HAP-1 (cell line): Measurements from ENCODE around the gene SERPINB1.

Experiments
- DNase-seq, 2 experiments: peaks; one replicate each; pipeline ENCODE4 v3.0.0-alpha.2; 2016 to 2020; ENCODE audit warnings: low spot score in 2 of 2
- H3K27me3 ChIP-seq: fragments of 250-450 bp; sonication (Bioruptor Pico); 2 replicates; pipeline ENCODE4 v1.5.1; 2020; ENCODE audit warnings: low read depth, mild to moderate bottlenecking, moderate library complexity
- H3K36me3 ChIP-seq: fragments of 250-450 bp; sonication (Bioruptor Pico); replicated peaks from 2 replicates; pipeline ENCODE4 v1.5.1; 2020; ENCODE audit warnings: mild to moderate bottlenecking
- H3K4me1 ChIP-seq: fragments of 250-450 bp; sonication (Bioruptor Pico); 2 replicates; pipeline ENCODE4 v1.5.1; 2020; ENCODE audit warnings: mild to moderate bottlenecking
- H3K4me3 ChIP-seq: fragments of 250-450 bp; sonication (Bioruptor Pico); 2 replicates; pipeline ENCODE4 v1.5.1; 2020; ENCODE audit warnings: mild to moderate bottlenecking, moderate library complexity
- H3K9me3 ChIP-seq: fragments of 250-450 bp; sonication (Bioruptor Pico); 2 replicates; pipeline ENCODE4 v1.5.1; 2020; ENCODE audit warnings: mild to moderate bottlenecking, moderate library complexity
- in situ Hi-C: fragments of 300-500 bp; cut with MboI; formaldehyde crosslinking; loops from 3 replicates; pipeline ENCODE4 v1.14.3; 2020; ENCODE audit warnings: low sequenced_read_pairs, inconsistent platforms, mixed read lengths

Gene SERPINB1

GRCh38 chr6:2795956-2796355, 45.7 kb downstream of the SERPINB1 start:
- no peaks in the 10 kb centered on the region for H3K27me3 ChIP-seq
- peaks cover 4% of the 10 kb centered on the region for H3K4me1 ChIP-seq
- H3K9me3 ChIP-seq, result no peaks in the 10 kb centered on the region
- no peaks in the 10 kb centered on the region for H3K36me3 ChIP-seq
- H3K4me3 ChIP-seq, result no peak overlapping the region
- DNase-seq, result no peak
- in situ Hi-C loops, result no loop called here

GRCh38 chr6:2795162-2795561, 46.5 kb downstream of the SERPINB1 start:
- H3K36me3 ChIP-seq, result no peaks in the 10 kb centered on the region
- in situ Hi-C loops, result no loop called here
- no peak for DNase-seq
- H3K4me1 ChIP-seq, result peaks cover 4% of the 10 kb centered on the region
- no peak overlapping the region for H3K4me3 ChIP-seq
- no peaks in the 10 kb centered on the region for H3K9me3 ChIP-seq
- H3K27me3 ChIP-seq, result no peaks in the 10 kb centered on the region

- Histone ChIP-seq H3K4me3 (no peak overlapping the region), H3K36me3 (no peaks in the 10 kb centered on the region), H3K27me3 (no peaks in the 10 kb centered on the region), H3K4me1 (peaks cover 4% of the 10 kb centered on the region), H3K9me3 (no peaks in the 10 kb centered on the region)
- DNase-seq, result no peak
- in situ Hi-C loops, result no loop called here
Observed at GRCh38 chr6:2794171-2794730, 47.4 kb downstream of the SERPINB1 start.

GRCh38 chr6:2793534-2794151, 48.0 kb downstream of the SERPINB1 start:
- H3K9me3 ChIP-seq, result no peaks in the 10 kb centered on the region
- no peak overlapping the region for H3K4me3 ChIP-seq
- no peaks in the 10 kb centered on the region for H3K27me3 ChIP-seq
- H3K4me1 ChIP-seq, result peaks cover 3% of the 10 kb centered on the region
- DNase-seq, result no peak
- in situ Hi-C loops, result no loop called here
- H3K36me3 ChIP-seq, result no peaks in the 10 kb centered on the region

GRCh38 chr6:2792330-2793110, 49.1 kb downstream of the SERPINB1 start:
- H3K4me1 ChIP-seq, result no peaks in the 10 kb centered on the region
- no peak for DNase-seq
- no peaks in the 10 kb centered on the region for H3K27me3 ChIP-seq
- in situ Hi-C loops, result no loop called here
- no peak overlapping the region for H3K4me3 ChIP-seq
- H3K9me3 ChIP-seq, result no peaks in the 10 kb centered on the region
- H3K36me3 ChIP-seq, result peaks cover 4% of the 10 kb centered on the region

GRCh38 chr6:2791450-2791974, 50.2 kb downstream of the SERPINB1 start:
- DNase-seq, result no peak
- no peaks in the 10 kb centered on the region for H3K9me3 ChIP-seq
- no peaks in the 10 kb centered on the region for H3K27me3 ChIP-seq
- H3K4me1 ChIP-seq, result no peaks in the 10 kb centered on the region
- in situ Hi-C loops, result no loop called here
- peaks cover 7% of the 10 kb centered on the region for H3K36me3 ChIP-seq
- H3K4me3 ChIP-seq, result no peak overlapping the region

- peak; percentile 73 for DNase-seq
- H3K9me3 ChIP-seq, result no peaks in the 10 kb centered on the region
- no peaks in the 10 kb centered on the region for H3K27me3 ChIP-seq
- H3K4me3 ChIP-seq, result no peak overlapping the region
- H3K36me3 ChIP-seq, result peaks cover 7% of the 10 kb centered on the region
- in situ Hi-C loops, result no loop called here
- no peaks in the 10 kb centered on the region for H3K4me1 ChIP-seq
Observed at GRCh38 chr6:2790588-2791449, 50.8 kb downstream of the SERPINB1 start.

GRCh38 chr6:2786269-2786668, 55.4 kb downstream of the SERPINB1 start:
- Histone ChIP-seq H3K27me3 (no peaks in the 10 kb centered on the region), H3K4me3 (no peak overlapping the region), H3K9me3 (no peaks in the 10 kb centered on the region), H3K36me3 (peaks cover 33% of the 10 kb centered on the region), H3K4me1 (no peaks in the 10 kb centered on the region)
- no peak for DNase-seq
- in situ Hi-C loops, result no loop called here

GRCh38 chr6:2784930-2785329, 56.7 kb downstream of the SERPINB1 start:
- DNase-seq, result no peak
- H3K9me3 ChIP-seq, result no peaks in the 10 kb centered on the region
- in situ Hi-C loops, result no loop called here
- H3K36me3 ChIP-seq, result peaks cover 37% of the 10 kb centered on the region
- no peaks in the 10 kb centered on the region for H3K27me3 ChIP-seq
- no peaks in the 10 kb centered on the region for H3K4me1 ChIP-seq
- H3K4me3 ChIP-seq, result no peak overlapping the region

GRCh38 chr6:2784061-2784460, 57.6 kb downstream of the SERPINB1 start:
- in situ Hi-C loops, result no loop called here
- peaks cover 37% of the 10 kb centered on the region for H3K36me3 ChIP-seq

GRCh38 chr6:2783188-2783963, 58.3 kb downstream of the SERPINB1 start:
- in situ Hi-C loops, result no loop called here
- DNase-seq, result no peak
- Histone ChIP-seq H3K9me3 (no peaks in the 10 kb centered on the region), H3K4me1 (no peaks in the 10 kb centered on the region), H3K36me3 (peaks cover 43% of the 10 kb centered on the region), H3K4me3 (no peak overlapping the region), H3K27me3 (no peaks in the 10 kb centered on the region)

More at GRCh38 chr6:2784061-2784460, 57.6 kb downstream of the SERPINB1 start:
- no peaks in the 10 kb centered on the region for H3K9me3 ChIP-seq
- H3K4me1 ChIP-seq, result no peaks in the 10 kb centered on the region
- H3K4me3 ChIP-seq, result no peak overlapping the region
- no peaks in the 10 kb centered on the region for H3K27me3 ChIP-seq
- no peak for DNase-seq

- H3K27me3 ChIP-seq, result no peaks in the 10 kb centered on the region
- H3K36me3 ChIP-seq, result peaks cover 42% of the 10 kb centered on the region
- H3K9me3 ChIP-seq, result no peaks in the 10 kb centered on the region
- no peak overlapping the region for H3K4me3 ChIP-seq
- DNase-seq, result no peak
- no peaks in the 10 kb centered on the region for H3K4me1 ChIP-seq
- in situ Hi-C loops, result no loop called here
Observed at GRCh38 chr6:2782825-2783187, 58.9 kb downstream of the SERPINB1 start.

GRCh38 chr6:2782356-2782708, 59.3 kb downstream of the SERPINB1 start:
- Histone ChIP-seq H3K36me3 (peaks cover 38% of the 10 kb centered on the region), H3K9me3 (no peaks in the 10 kb centered on the region), H3K4me1 (no peaks in the 10 kb centered on the region), H3K4me3 (no peak overlapping the region), H3K27me3 (no peaks in the 10 kb centered on the region)
- no peak for DNase-seq
- in situ Hi-C loops, result no loop called here
